ENCODE results near the gene ADCY5. TPM values are rescaled to one million over a fixed set of nuclear protein-coding genes. Genes with fewer than 3 reads are reported as not detected.

Gene ADCY5
- total RNA-seq, 1 donor from 2014 or later, result 6.8 TPM

GRCh38 chr3:123416173-123416572 lies 32.7 kb downstream of the ADCY5 start:
- H3K27ac Mint-ChIP-seq, result no peak overlapping the region
- no peaks in the 10 kb centered on the region for H3K9me3 Mint-ChIP-seq
- H3K36me3 Mint-ChIP-seq, result no peaks in the 10 kb centered on the region
- peaks cover 28% of the 10 kb centered on the region for H3K27me3 Mint-ChIP-seq (ENCODE audit: low read depth)
- peaks cover 28% of the 10 kb centered on the region for H3K4me1 Mint-ChIP-seq
- TF ChIP-seq, protein P1, sequence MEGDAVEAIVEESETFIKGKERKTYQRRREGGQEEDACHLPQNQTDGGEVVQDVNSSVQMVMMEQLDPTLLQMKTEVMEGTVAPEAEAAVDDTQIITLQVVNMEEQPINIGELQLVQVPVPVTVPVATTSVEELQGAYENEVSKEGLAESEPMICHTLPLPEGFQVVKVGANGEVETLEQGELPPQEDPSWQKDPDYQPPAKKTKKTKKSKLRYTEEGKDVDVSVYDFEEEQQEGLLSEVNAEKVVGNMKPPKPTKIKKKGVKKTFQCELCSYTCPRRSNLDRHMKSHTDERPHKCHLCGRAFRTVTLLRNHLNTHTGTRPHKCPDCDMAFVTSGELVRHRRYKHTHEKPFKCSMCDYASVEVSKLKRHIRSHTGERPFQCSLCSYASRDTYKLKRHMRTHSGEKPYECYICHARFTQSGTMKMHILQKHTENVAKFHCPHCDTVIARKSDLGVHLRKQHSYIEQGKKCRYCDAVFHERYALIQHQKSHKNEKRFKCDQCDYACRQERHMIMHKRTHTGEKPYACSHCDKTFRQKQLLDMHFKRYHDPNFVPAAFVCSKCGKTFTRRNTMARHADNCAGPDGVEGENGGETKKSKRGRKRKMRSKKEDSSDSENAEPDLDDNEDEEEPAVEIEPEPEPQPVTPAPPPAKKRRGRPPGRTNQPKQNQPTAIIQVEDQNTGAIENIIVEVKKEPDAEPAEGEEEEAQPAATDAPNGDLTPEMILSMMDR (IDR thresholded peaks at IDR 0.05; ENCODE audit: unreplicated experiment), result no peak
- H3K4me3 Mint-ChIP-seq, result no peak overlapping the region
- DNase-seq (ENCODE audit: low spot score in 2 of 2, unreplicated experiment in 2 of 2), result no peak

- Mint-ChIP-seq H3K27ac (no peak overlapping the region), H3K9me3 (no peaks in the 10 kb centered on the region), H3K36me3 (no peaks in the 10 kb centered on the region), H3K4me1 (peaks cover 37% of the 10 kb centered on the region), H3K27me3 (ENCODE audit: low read depth) (peaks cover 27% of the 10 kb centered on the region), H3K4me3 (no peak overlapping the region)
- TF ChIP-seq, protein P1 (IDR thresholded peaks at IDR 0.05; ENCODE audit: unreplicated experiment), result no peak
- no peak for DNase-seq (ENCODE audit: low spot score in 2 of 2, unreplicated experiment in 2 of 2)
Measured at GRCh38 chr3:123414973-123415775, 33.7 kb downstream of the ADCY5 start.

DNA sequence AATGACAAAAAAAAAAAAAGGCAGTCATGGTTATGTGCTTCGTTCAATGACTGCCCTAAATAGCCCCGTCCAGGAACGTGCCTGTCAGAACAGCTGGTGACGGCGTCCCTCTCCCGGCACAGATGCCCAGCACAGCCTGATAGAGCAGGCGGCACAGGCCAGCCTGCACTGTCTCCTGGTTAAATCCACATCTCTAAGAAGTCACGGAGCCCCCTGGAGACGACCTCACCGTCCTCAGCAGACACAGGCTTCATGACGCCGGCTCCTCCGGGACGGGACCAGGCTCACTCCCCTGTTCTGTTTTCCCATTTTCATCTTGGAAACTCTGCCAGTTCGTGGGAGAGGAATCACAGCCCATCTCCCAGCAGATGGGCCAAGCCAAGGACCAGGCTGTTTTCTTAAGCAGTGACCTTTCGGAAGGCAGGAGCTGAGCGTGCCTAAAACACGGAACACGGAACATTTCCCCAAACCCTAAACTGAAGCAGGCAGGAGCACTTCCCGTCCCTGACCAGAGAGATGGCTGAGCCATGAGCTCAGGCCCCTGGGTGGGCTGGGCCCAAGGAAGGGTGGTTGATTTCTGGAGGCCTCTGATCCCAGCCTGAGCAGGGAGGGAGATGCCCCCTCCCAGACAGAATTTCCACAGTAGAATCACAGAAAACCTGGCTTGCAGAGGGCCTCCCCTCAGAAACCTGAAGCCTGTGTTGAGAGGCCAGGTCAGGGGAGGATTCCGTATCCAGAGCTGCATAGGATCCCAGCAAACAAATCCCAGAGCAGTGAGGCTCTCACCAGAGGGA lies 35.9 kb downstream of the ADCY5 start:
- Mint-ChIP-seq H3K4me1 (peaks cover 49% of the 10 kb centered on the region), H3K4me3 (peak overlapping the region; percentile 26), H3K27ac (peak overlapping the region; percentile 83), H3K9me3 (no peaks in the 10 kb centered on the region), H3K27me3 (ENCODE audit: low read depth) (peaks cover 18% of the 10 kb centered on the region), H3K36me3 (no peaks in the 10 kb centered on the region)
- no peak for DNase-seq (ENCODE audit: low spot score in 2 of 2, unreplicated experiment in 2 of 2)
- TF ChIP-seq, protein P1 (IDR thresholded peaks at IDR 0.05; ENCODE audit: unreplicated experiment), result no peak

DNA sequence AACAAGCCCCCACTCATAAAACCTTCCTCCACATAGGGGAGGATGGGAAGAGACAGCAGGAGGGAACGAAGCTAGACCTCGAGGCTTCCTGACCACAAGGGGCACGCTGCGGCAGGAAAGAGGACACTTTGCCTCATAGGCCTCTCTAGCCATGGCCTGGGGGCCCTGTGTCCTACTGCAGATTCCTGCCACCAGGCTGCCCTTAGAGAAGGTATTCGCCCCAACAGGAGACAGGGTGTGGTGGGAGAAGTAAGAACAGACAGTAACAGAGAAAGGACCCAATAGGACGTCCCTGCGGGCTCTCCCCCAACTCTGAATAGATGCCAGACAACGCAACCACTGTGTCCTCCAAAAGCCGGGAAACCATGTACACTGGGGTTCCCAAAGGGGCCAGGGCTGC lies 36.8 kb downstream of the ADCY5 start:
- no peak overlapping the region for H3K27ac Mint-ChIP-seq
- H3K27me3 Mint-ChIP-seq (ENCODE audit: low read depth), result peaks cover 19% of the 10 kb centered on the region
- H3K4me1 Mint-ChIP-seq, result peaks cover 49% of the 10 kb centered on the region
- no peaks in the 10 kb centered on the region for H3K36me3 Mint-ChIP-seq
- H3K9me3 Mint-ChIP-seq, result no peaks in the 10 kb centered on the region
- TF ChIP-seq, protein P1 (IDR thresholded peaks at IDR 0.05; ENCODE audit: unreplicated experiment), result no peak
- DNase-seq (ENCODE audit: low spot score in 2 of 2, unreplicated experiment in 2 of 2), result no peak
- no peak overlapping the region for H3K4me3 Mint-ChIP-seq

- DNase-seq (ENCODE audit: low spot score in 2 of 2, unreplicated experiment in 2 of 2), result no peak
- TF ChIP-seq, protein P1 (IDR thresholded peaks at IDR 0.05; ENCODE audit: unreplicated experiment), result no peak
- Mint-ChIP-seq H3K9me3 (no peaks in the 10 kb centered on the region), H3K36me3 (no peaks in the 10 kb centered on the region), H3K4me1 (peaks cover 49% of the 10 kb centered on the region), H3K27ac (peak overlapping the region; percentile 5), H3K27me3 (ENCODE audit: low read depth) (peaks cover 16% of the 10 kb centered on the region), H3K4me3 (no peak overlapping the region)
Measured at GRCh38 chr3:123411340-123412040, 37.4 kb downstream of the ADCY5 start.
